Hindlimb muscle (tissue), 1 donor: ENCODE measurements around the gene RERE. TPM values are rescaled to one million over a fixed set of nuclear protein-coding genes. Genes with fewer than 3 reads are reported as not detected.
A peak's percentile ranks its signal among the peaks of the same experiment; 100 is the strongest.
"Not testable (repeated sequence)": the region's sequence is repeated elsewhere in the genome, so short reads cannot be mapped to it uniquely, and the experiment has no call there.

Source experiments
- DNase-seq: peaks from one replicate; pipeline ENCODE4 v3.0.0-alpha.2; 2013
- polyA plus RNA-seq: library from polyadenylated mRNA; unstranded; fragments of 120-200 nt; gene quantifications from one replicate; pipeline ENCODE4 v1.2.1, GENCODE V29; 2013; ENCODE audit not compliant: insufficient read length

The RERE gene
- polyA plus RNA-seq, 1 donor = 93.9 TPM

- DNase-seq = no peak
Observed at GRCh38 chr1:8747879-8748825, 69.3 kb downstream of the RERE start.

- no peak for DNase-seq
Observed at GRCh38 chr1:8746554-8746953, 70.9 kb downstream of the RERE start.

GRCh38 chr1:8745749-8746390 is 71.6 kb downstream of the RERE start:
- DNase-seq = no peak

GRCh38 chr1:8745346-8745745 is 72.1 kb downstream of the RERE start:
- no peak for DNase-seq

- DNase-seq = no peak
Observed at GRCh38 chr1:8742022-8742924, 75.2 kb downstream of the RERE start.

- DNase-seq = no peak
Observed at GRCh38 chr1:8740034-8740449, 77.4 kb downstream of the RERE start.

GRCh38 chr1:8739377-8739776 is 78.1 kb downstream of the RERE start:
- DNase-seq = no peak

- no peak for DNase-seq
Observed at GRCh38 chr1:8736927-8737326, 80.5 kb downstream of the RERE start.

- DNase-seq = no peak
Observed at GRCh38 chr1:8733484-8733883, 84.0 kb downstream of the RERE start.

- no peak for DNase-seq
Observed at GRCh38 chr1:8731162-8731561, 86.3 kb downstream of the RERE start.

- no peak for DNase-seq
Observed at GRCh38 chr1:8728464-8728863, 89.0 kb downstream of the RERE start.

GRCh38 chr1:8727809-8728213 is 89.6 kb downstream of the RERE start:
- peak; percentile 51 for DNase-seq

GRCh38 chr1:8727316-8727715 is 90.1 kb downstream of the RERE start:
- DNase-seq = not testable (repeated sequence)

- DNase-seq = not testable (repeated sequence)
Observed at GRCh38 chr1:8726801-8727186, 90.6 kb downstream of the RERE start.

GRCh38 chr1:8723010-8723409 is 94.4 kb downstream of the RERE start:
- DNase-seq = no peak

GRCh38 chr1:8722366-8722765 is 95.1 kb downstream of the RERE start:
- DNase-seq = no peak

GRCh38 chr1:8721679-8722324 is 95.6 kb downstream of the RERE start:
- DNase-seq = no peak

- DNase-seq = no peak
Observed at GRCh38 chr1:8720347-8720746, 97.1 kb downstream of the RERE start.

- DNase-seq = no peak
Observed at GRCh38 chr1:8718850-8719361, 98.5 kb downstream of the RERE start.

- no peak for DNase-seq
Observed at GRCh38 chr1:8717148-8717547, 100.3 kb downstream of the RERE start.

GRCh38 chr1:8716238-8716637 is 101.2 kb downstream of the RERE start:
- DNase-seq = no peak

GRCh38 chr1:8714173-8714572 is 103.3 kb downstream of the RERE start:
- DNase-seq = no peak
